HG03039 (cell line): ENCODE measurements around the gene SMIM45.

Source experiments
- ATAC-seq: cut with Tn5 transposase; IDR thresholded peaks from one replicate; pipeline ENCODE4 v1.9.1; 2021; ENCODE audit warnings: mild to moderate bottlenecking, moderate library complexity; ENCODE audit not compliant: unreplicated experiment

SMIM45 gene

DNA sequence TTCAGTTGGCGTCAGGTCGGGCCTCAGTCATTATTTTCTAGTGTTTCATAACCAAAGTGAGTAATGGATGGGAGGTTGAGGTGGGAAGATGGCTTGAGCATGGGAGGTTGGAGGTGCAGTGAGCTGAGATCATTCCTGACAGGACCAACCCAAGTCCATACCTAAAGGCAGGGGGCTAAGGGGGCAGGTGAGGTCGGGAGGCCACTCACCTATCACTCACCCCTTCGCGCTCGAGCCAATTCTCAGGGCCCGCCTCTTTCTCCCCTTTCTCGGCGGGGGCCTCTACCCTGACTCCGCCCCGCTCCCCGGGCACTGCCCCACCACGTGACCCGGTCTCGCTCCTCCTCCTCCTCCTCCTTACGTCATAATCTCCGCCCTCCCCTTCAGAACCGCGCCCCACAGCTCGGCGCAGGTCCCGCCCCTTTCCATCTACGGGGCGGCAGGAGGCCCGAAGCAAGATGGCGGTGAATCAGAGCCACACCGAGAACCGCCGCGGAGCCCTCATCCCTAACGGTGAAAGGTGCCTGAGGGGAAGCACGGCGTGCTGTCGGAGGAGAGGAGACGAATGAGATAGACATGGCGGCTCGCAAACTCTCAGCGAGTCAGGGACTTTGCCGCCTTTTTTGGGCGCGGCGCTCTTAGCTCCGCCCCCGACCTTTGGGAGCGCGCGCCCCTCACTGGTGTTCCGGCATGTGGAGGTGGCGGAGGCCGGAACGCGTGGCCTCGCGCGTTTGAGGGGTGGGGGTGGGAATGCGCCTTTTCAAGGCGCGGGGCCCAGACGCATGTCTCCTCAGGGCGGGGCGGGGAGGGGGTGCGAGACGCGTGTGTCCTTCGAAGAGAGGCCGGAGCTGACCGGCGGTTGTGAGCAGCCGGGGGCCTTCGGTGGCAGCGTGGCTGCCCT is 46.7 kb downstream of the SMIM45 start, which contains the start of gene WBP2NL:
Gene WBP2NL (plus strand): TSS at position 428 of the 901 bp plus-strand sequence. CDS start 31 bp downstream, at position 459.
- peak; percentile 68 for ATAC-seq

DNA sequence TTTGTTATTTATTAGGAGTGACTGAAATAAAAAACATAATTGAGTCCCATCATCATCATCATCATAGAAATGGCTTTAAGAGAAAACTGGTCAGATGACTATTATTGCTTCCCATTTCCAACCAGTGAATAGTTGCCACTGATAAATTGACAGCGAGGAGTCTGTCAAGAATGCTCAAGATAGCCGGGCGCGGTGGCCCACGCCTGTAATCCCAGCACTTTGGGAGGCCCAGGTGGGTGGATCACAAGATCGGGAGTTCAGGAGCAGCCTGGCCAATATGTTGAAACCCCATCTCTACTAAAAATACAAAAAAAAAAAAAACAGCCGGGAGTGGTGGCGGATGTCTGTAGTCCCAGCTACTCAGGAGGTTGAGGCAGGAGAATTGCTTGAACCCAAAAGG is 48.5 kb downstream of the SMIM45 start:
- ATAC-seq, result no peak

DNA sequence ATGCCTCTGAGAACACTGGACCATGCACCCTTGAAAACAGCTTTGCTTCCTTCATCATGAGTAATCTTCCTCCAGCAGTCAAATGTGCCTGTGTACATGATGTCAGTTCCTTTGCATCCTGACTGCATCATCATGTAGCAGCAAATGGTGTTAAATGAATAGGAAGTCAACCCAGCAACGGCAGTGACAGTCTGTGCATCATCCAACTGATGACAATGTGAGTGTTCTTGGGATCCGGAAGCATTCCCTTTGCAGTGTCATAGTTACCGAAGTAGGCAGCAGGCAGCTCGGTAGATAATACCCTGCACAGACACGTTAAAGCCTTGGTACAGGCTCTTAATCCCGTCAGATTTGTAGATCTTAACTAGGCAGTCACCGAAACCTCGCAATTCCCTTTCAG is 49.2 kb downstream of the SMIM45 start:
- no peak for ATAC-seq

DNA sequence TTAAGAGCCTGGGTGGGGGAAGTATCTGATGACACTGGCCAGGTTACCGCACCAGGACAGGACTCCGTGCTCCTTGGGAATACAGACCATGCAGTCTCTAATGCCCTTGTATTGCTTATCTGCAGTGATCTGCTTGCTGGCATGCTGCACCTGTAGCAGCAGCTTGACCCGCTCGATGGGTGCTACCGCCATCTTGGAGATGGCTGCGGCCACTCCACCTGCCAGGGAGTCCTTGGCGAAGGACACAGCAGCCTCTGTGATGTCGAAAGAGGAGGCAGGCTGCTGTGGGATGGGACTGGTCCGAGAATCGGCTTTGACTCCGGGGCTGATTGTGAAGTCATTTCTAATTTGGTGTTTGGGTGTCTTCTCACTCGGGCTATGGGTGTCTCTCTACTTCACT is 49.8 kb downstream of the SMIM45 start:
- ATAC-seq, result no peak

DNA sequence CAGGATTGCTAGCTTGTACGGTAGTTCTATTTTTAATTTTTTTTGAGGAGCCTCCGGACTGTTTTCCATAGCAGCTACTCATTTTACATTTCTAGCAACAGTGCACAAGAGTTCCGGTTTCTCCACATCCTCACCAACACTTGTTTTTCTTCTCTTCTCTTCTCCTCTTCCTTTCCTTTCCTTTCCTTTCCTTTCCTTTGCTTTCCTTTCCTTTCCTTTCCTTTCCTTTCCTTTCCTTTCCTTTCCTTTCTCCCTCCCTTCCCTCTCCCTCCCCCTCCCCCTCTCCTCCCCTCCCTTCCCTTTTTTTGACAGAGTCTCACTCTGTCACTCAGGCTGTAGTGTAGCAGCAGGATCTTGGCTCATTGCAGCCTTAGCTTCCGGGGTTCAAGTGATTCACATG is 56.0 kb downstream of the SMIM45 start:
- ATAC-seq, result no peak
